WERI-Rb-1 (cell line): Measurements from ENCODE around the gene PCGF2.

Source experiments
- DNase-seq: peaks from one replicate; pipeline ENCODE4 v3.0.0-alpha.2; 2020
- H3K27ac ChIP-seq: fragments of 250-450 bp; sonication (Bioruptor Pico); 2 replicates; pipeline ENCODE4 v1.5.1; 2020; ENCODE audit warnings: mild to moderate bottlenecking, moderate library complexity
- H3K27me3 ChIP-seq: fragments of 250-450 bp; sonication (Bioruptor Pico); 2 replicates; pipeline ENCODE4 v1.5.1; 2021; ENCODE audit warnings: mild to moderate bottlenecking, low read depth, moderate library complexity; ENCODE audit not compliant: insufficient read depth, severe bottlenecking
- H3K36me3 ChIP-seq: fragments of 250-450 bp; sonication (Bioruptor Pico); 2 replicates; pipeline ENCODE4 v1.5.1; 2020; ENCODE audit warnings: mild to moderate bottlenecking, moderate library complexity
- H3K4me3 ChIP-seq: 2 replicates; pipeline ENCODE4 v1.5.1; 2011; ENCODE audit warnings: low read depth, mild to moderate bottlenecking, control low read depth, low read length
- H3K9me3 ChIP-seq: fragments of 250-450 bp; sonication (Bioruptor Pico); 2 replicates; pipeline ENCODE4 v1.5.1; 2021; ENCODE audit warnings: mild to moderate bottlenecking, moderate library complexity; ENCODE audit not compliant: severe bottlenecking
- TF ChIP-seq, protein P1 (sequence below): IDR thresholded peaks from 2 replicates; pipeline ENCODE4 v1.5.1; 2011; ENCODE audit warnings: low read depth, mild to moderate bottlenecking, control low read depth, inconsistent platforms, low read length

The PCGF2 gene

DNA sequence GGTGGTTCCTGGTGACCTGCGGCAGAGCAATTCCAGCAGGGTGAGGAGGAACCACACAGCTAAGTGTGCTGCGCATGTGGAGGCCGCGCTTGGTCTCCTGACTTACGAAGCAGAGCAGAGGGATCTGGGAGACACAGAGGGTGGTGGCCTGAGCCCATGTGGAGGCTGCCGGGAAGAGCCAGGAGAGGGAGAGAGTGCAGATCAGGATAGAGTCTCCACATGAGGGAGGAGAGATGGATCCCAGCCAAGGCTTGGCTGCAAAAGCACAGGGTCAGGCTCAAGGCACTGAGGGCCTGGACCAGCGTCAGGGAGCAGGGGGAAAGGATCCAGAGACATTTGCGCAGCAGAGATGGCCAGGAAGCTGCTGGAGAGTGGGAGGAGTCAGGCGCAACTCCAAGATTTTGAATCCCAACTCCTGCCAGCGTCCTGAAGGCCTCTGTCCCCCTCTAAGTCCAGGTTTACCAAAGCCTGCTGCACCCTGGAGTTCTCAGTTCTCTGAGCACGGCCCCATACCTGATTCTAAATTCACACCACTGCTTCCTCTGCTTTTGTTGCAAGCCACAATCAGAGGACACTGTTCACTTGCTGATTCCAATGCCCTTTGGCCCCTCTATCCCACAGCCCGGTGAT is 54.3 kb downstream of the PCGF2 start:
- no peaks in the 10 kb centered on the region for H3K36me3 ChIP-seq
- H3K27ac ChIP-seq = no peak overlapping the region
- H3K27me3 ChIP-seq = no peaks in the 10 kb centered on the region
- DNase-seq = no peak
- no peaks in the 10 kb centered on the region for H3K9me3 ChIP-seq
- TF ChIP-seq, protein P1, sequence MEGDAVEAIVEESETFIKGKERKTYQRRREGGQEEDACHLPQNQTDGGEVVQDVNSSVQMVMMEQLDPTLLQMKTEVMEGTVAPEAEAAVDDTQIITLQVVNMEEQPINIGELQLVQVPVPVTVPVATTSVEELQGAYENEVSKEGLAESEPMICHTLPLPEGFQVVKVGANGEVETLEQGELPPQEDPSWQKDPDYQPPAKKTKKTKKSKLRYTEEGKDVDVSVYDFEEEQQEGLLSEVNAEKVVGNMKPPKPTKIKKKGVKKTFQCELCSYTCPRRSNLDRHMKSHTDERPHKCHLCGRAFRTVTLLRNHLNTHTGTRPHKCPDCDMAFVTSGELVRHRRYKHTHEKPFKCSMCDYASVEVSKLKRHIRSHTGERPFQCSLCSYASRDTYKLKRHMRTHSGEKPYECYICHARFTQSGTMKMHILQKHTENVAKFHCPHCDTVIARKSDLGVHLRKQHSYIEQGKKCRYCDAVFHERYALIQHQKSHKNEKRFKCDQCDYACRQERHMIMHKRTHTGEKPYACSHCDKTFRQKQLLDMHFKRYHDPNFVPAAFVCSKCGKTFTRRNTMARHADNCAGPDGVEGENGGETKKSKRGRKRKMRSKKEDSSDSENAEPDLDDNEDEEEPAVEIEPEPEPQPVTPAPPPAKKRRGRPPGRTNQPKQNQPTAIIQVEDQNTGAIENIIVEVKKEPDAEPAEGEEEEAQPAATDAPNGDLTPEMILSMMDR = no peak
- no peak overlapping the region for H3K4me3 ChIP-seq

DNA sequence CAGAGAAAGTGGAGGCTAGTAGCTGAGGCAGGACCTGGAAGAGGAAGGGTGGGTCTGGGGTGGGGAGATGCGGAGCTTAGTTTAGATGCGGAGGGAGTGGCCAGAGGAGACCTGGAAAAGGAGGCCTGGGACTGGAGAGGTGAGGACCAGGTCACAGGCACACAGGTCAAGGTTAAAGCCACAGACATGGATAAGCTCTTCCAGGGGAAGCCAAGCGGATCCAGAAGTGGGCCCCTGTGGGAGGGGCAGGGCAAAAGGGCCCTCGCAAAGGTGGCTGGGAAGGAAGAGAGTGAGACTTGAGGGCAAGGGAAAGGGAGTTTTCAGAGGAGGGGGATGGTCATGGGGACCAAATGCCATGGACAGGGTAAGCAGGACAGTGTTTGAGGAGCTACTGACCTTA is 57.0 kb downstream of the PCGF2 start:
- Histone ChIP-seq H3K4me3 (no peak overlapping the region), H3K9me3 (no peaks in the 10 kb centered on the region), H3K36me3 (no peaks in the 10 kb centered on the region), H3K27me3 (no peaks in the 10 kb centered on the region), H3K27ac (no peak overlapping the region)
- TF ChIP-seq, protein P1 = no peak
- DNase-seq = no peak

DNA sequence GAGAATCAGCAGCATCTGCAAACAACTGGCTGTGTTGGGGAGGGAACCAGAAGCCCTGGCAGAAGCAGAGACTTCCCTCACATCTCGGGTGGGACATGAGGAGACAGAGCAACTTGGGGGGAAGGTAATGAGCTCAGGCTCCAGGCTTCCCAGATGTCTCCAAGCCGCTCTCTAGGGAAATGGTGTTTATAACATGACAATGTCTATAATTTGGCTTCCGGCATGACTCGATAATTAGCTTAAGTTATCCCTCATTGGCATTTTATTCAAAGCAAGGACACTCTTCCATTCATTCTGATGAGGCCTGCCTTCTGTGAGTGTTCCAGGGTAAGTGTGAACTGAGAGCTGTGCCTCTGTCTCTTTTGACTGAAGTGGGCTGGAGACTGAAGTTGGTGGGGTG is 57.8 kb downstream of the PCGF2 start:
- Histone ChIP-seq H3K9me3 (no peaks in the 10 kb centered on the region), H3K36me3 (no peaks in the 10 kb centered on the region), H3K4me3 (no peak overlapping the region), H3K27me3 (no peaks in the 10 kb centered on the region), H3K27ac (no peak overlapping the region)
- no peak for DNase-seq
- TF ChIP-seq, protein P1 = no peak

DNA sequence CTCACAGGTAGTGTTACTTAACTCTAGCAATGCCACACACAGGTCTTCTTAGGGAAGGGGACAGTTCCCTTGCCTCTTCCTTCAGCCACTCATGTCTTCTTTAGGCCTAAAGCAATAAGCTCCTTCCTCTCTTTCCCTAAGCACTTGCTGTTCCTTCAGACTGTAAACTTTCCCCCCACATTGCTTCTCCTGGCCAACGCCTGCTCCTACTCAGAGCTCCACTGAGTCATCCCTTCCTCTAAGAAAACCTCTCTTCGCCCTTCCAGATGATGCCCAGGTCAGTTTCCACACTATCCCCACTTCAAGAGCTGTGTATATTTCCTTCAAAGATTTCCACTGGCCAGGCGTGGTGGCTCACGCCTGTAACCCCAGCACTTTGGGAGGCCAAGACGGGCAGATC is 60.9 kb downstream of the PCGF2 start:
- Histone ChIP-seq H3K27me3 (no peaks in the 10 kb centered on the region), H3K4me3 (no peak overlapping the region), H3K27ac (no peak overlapping the region), H3K9me3 (no peaks in the 10 kb centered on the region), H3K36me3 (no peaks in the 10 kb centered on the region)
- TF ChIP-seq, protein P1 = no peak
- no peak for DNase-seq

DNA sequence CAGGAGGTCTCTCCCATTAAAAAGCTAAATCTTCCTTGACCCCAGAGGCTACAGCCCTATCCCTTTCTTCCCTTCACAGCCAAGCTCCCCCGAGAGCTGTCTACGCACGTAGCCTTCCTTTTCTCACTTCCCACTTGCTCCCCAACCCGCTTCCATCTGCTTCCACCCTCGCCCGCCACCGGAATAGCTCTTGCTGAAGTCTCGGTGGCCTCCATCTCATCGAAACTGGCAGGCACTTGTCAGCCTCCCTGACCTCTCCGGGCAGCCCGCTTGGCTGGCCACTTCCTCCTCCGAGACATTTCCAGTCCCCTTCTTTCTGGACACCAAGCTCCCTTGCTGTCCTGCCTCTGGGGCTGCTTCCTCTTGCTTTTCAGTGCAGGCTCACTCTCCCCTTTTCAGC is 62.6 kb downstream of the PCGF2 start:
- TF ChIP-seq, protein P1 = no peak
- DNase-seq = no peak
- no peaks in the 10 kb centered on the region for H3K36me3 ChIP-seq
- H3K9me3 ChIP-seq = no peaks in the 10 kb centered on the region
- H3K27ac ChIP-seq = no peak overlapping the region
- H3K27me3 ChIP-seq = no peaks in the 10 kb centered on the region
- H3K4me3 ChIP-seq = no peak overlapping the region
